Activated CD4-positive, alpha-beta T cell treated with anti-CD3 and anti-CD28 coated beads, Interleukin-2, amount 10 ng/mL, durations not matched to agents 24 days and 14 days (primary cell): ENCODE measurements around the gene LYZL6. TPM values are rescaled to one million over a fixed set of nuclear protein-coding genes. Genes with fewer than 3 reads are reported as not detected.

ENCODE experiments used
- DNase-seq: peaks from one replicate; pipeline ENCODE4 v3.0.0; 2022
- H3K27ac Mint-ChIP-seq: one replicate; pipeline ENCODE4 v1.8.0; 2022; ENCODE audit warnings: mild to moderate bottlenecking, mixed read lengths
- H3K27me3 Mint-ChIP-seq: one replicate; pipeline ENCODE4 v1.8.0; 2022; ENCODE audit warnings: mixed read lengths
- H3K36me3 Mint-ChIP-seq: one replicate; pipeline ENCODE4 v1.8.0; 2022; ENCODE audit warnings: low read depth, mild to moderate bottlenecking, mixed read lengths
- H3K4me1 Mint-ChIP-seq: one replicate; pipeline ENCODE4 v1.8.0; 2021; ENCODE audit warnings: mixed read lengths
- H3K4me3 Mint-ChIP-seq: one replicate; pipeline ENCODE4 v1.8.0; 2022; ENCODE audit warnings: mild to moderate bottlenecking, moderate library complexity, mixed read lengths
- H3K9me3 Mint-ChIP-seq: one replicate; pipeline ENCODE4 v1.8.0; 2021; ENCODE audit warnings: mixed read lengths
- intact Hi-C: fragments of 100-400 bp; cut with micrococcal nuclease; formaldehyde crosslinking; loops from one replicate; pipeline ENCODE4 v1.15.1; 2023
- total RNA-seq: library from RNA; stranded (reverse); gene quantifications from 2 replicates; pipeline ENCODE4 v1.2.3, GENCODE V29; 2022

Gene LYZL6
- total RNA-seq: not detected in 2 replicates

DNA sequence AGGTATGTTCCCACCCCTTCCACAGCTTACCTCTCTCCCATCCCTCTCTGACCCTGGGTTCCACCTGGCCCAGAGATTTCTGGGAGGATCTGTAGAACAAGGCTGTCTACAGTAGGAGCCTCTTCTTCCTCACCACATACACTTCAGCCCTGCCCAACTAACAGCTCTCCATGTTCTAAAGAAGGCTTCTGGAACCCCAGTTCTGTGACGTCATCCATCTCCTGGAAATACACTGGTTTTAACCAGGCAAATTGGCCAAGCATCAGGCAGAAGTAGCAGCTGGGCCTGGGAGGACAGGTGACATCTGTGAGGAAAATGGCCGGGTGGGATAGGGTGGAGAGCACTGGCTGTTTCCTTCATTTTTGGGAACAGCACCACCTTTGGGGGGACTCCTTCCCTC lies at the start of gene LYZL6:
TSS of gene LYZL6 (minus strand) at position 177 of the 400 bp plus-strand sequence. CDS start 4,357 bp downstream, outside the sequence.
- no peak for DNase-seq
- no peak within 1 kb of the TSS for H3K27ac Mint-ChIP-seq
- no peaks in the 10 kb centered on the region for H3K36me3 Mint-ChIP-seq
- intact Hi-C loops: no loop called here
- H3K4me3 Mint-ChIP-seq: no peak within 1 kb of the TSS
- peaks cover 8% of the 10 kb centered on the region for H3K27me3 Mint-ChIP-seq
- no peaks in the 10 kb centered on the region for H3K9me3 Mint-ChIP-seq
- H3K4me1 Mint-ChIP-seq: no peaks in the 10 kb centered on the region

GRCh38 chr17:35991075-35991474 lies 47.6 kb upstream of the LYZL6 start:
- no peak overlapping the region for H3K27ac Mint-ChIP-seq
- peaks cover 27% of the 10 kb centered on the region for H3K27me3 Mint-ChIP-seq
- no peak for DNase-seq
- intact Hi-C loops: no loop called here
- no peaks in the 10 kb centered on the region for H3K9me3 Mint-ChIP-seq
- no peaks in the 10 kb centered on the region for H3K4me1 Mint-ChIP-seq
- no peak overlapping the region for H3K4me3 Mint-ChIP-seq
- no peaks in the 10 kb centered on the region for H3K36me3 Mint-ChIP-seq

DNA sequence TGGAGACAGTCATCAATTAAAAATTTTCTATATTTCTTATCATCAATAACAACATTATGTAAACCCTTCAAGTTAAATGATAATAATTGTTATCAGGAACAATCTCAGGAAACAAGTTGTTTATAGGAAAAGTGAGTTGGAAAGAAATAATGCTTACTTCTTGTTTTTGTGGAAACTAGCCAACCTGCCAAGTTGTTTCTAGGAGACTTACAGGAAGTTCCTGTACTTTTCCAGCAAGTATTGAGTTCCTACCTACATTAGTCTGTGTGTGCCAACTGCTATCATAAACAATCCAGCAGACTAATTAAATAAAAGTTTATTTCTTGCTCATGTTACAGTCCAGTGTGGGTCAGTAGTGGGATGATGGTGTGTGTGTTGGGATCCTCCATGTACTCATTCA lies 44.7 kb upstream of the LYZL6 start:
- Mint-ChIP-seq H3K4me3 (no peak overlapping the region), H3K36me3 (no peaks in the 10 kb centered on the region), H3K9me3 (no peaks in the 10 kb centered on the region), H3K27me3 (peaks cover 14% of the 10 kb centered on the region), H3K27ac (no peak overlapping the region), H3K4me1 (no peaks in the 10 kb centered on the region)
- intact Hi-C loops: no loop called here
- DNase-seq: no peak

- no peak for DNase-seq
- Mint-ChIP-seq H3K36me3 (no peaks in the 10 kb centered on the region), H3K4me3 (no peak within 1 kb of the TSS), H3K9me3 (no peaks in the 10 kb centered on the region), H3K4me1 (no peaks in the 10 kb centered on the region), H3K27me3 (peaks cover 10% of the 10 kb centered on the region), H3K27ac (no peak within 1 kb of the TSS)
- intact Hi-C loops: no loop called here
Observed at GRCh38 chr17:35986643-35987042, 43.1 kb upstream of the LYZL6 start, which contains the start of gene CCL14. Gene CCL14, minus strand, starts transcription at chr17:35986729. Its CDS starts 80 bp downstream, at chr17:35986649.

GRCh38 chr17:35984140-35984539 lies 40.6 kb upstream of the LYZL6 start:
- no peaks in the 10 kb centered on the region for H3K36me3 Mint-ChIP-seq
- H3K9me3 Mint-ChIP-seq: no peaks in the 10 kb centered on the region
- H3K27me3 Mint-ChIP-seq: peaks cover 10% of the 10 kb centered on the region
- no peak for DNase-seq
- intact Hi-C loops: no loop called here
- H3K4me1 Mint-ChIP-seq: no peaks in the 10 kb centered on the region
- no peak overlapping the region for H3K27ac Mint-ChIP-seq
- H3K4me3 Mint-ChIP-seq: no peak overlapping the region

DNA sequence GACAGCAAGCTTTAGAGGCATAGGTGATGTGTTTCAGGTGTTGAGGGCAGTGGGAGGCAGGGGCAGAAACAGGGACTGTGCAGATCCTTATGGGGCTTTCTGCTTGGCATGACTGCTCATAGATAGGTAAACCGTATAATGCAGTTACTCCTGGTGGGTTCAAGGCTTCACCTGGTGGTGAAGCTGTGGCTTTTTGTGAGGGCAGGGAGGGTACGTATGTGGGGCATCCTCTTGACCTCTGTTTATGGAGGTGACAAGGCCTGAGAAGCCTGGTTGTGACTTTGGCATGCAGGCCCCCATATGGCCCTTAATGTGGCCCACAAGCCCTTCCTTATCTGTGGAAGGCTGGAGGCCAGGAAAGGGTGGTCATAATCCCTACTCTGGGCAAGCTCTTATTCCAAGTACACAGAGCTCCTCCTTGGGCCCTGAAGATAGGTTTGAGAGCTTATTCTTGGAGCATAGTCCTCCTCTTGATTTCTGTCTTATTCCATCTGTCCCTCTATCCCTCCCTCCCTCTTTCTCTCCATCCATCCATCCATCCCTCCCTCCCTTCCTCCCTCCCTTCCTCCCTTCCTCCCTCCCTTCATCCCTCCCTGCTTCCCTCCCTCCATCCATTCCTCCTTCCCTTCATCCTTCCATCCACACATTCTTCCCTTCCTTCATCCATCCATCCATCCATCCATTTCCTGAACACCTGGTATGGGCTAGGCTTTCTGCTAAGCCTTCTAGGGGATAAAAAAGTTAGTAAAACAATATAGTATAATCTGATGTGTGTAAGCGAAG lies 39.1 kb upstream of the LYZL6 start:
- DNase-seq: no peak
- Mint-ChIP-seq H3K27me3 (peaks cover 8% of the 10 kb centered on the region), H3K4me1 (no peaks in the 10 kb centered on the region), H3K4me3 (no peak overlapping the region), H3K9me3 (no peaks in the 10 kb centered on the region), H3K36me3 (no peaks in the 10 kb centered on the region), H3K27ac (no peak overlapping the region)
- intact Hi-C loops: no loop called here

- Mint-ChIP-seq H3K27me3 (peaks cover 8% of the 10 kb centered on the region), H3K4me1 (no peaks in the 10 kb centered on the region), H3K27ac (no peak overlapping the region), H3K9me3 (no peaks in the 10 kb centered on the region), H3K36me3 (no peaks in the 10 kb centered on the region), H3K4me3 (no peak overlapping the region)
- intact Hi-C loops: no loop called here
- DNase-seq: no peak
Observed at GRCh38 chr17:35981908-35982330, 38.4 kb upstream of the LYZL6 start.

DNA sequence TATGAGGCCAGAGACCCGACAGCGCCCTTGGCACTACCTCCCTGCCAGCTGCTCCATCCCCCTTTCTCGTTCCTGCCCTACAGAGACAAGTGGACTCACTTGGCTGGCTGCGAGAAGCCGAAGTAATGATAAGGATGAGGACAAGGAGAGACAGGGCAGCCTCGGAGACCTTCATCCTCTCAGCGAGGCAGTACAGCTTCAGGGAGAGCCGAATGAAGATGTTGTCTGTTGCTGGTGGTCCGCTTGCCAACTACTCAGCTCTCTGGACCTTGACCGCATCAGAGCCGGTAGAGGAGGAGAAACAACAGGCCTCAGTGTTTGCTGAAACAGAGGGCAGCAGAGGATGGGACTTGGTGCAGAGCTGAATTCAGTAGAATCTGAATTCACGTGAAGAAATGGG lies 37.7 kb upstream of the LYZL6 start, which contains the start of gene CCL16:
TSS of gene CCL16 (minus strand) at position 252 of the 400 bp plus-strand sequence. CDS start at position 175, 77 bp downstream.
- no peak for DNase-seq
- Mint-ChIP-seq H3K27ac (no peak within 1 kb of the TSS), H3K9me3 (no peaks in the 10 kb centered on the region), H3K27me3 (peaks cover 10% of the 10 kb centered on the region), H3K4me3 (no peak within 1 kb of the TSS), H3K36me3 (no peaks in the 10 kb centered on the region), H3K4me1 (no peaks in the 10 kb centered on the region)
- intact Hi-C loops: no loop called here

GRCh38 chr17:35978346-35978745 lies 34.8 kb upstream of the LYZL6 start:
- peaks cover 10% of the 10 kb centered on the region for H3K27me3 Mint-ChIP-seq
- no peaks in the 10 kb centered on the region for H3K9me3 Mint-ChIP-seq
- no peak overlapping the region for H3K4me3 Mint-ChIP-seq
- intact Hi-C loops: loop anchor here (5.0 kb wide), 1 partner anchor 504 kb away; no protein-coding TSS in a partner anchor
- H3K4me1 Mint-ChIP-seq: no peaks in the 10 kb centered on the region
- DNase-seq: no peak
- H3K27ac Mint-ChIP-seq: no peak overlapping the region
- no peaks in the 10 kb centered on the region for H3K36me3 Mint-ChIP-seq

DNA sequence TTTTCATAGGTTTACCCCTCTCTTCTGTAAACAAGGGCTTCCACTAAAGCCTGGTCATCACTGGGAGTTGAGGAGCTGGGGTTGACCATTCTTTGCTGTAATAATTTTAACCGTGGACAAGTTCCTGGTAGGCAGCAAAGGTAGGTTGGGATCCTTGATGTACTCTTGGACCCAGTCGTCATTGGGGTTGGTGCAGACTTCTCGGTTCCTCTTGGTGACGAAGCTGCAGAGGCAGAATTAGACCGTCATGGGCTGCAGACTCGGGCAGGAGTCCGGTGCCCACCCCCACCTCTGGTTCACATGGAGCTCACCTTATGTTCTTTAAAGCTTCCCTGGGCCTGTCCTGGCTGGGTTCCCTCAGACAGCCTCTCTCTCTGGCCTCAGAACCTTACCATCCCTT lies 34.0 kb upstream of the LYZL6 start:
- intact Hi-C loops: loop anchor here (5.0 kb wide), 1 partner anchor 505 kb away; no protein-coding TSS in a partner anchor
- H3K27ac Mint-ChIP-seq: no peak overlapping the region
- H3K4me1 Mint-ChIP-seq: no peaks in the 10 kb centered on the region
- peaks cover 10% of the 10 kb centered on the region for H3K27me3 Mint-ChIP-seq
- H3K9me3 Mint-ChIP-seq: no peaks in the 10 kb centered on the region
- H3K4me3 Mint-ChIP-seq: no peak overlapping the region
- no peak for DNase-seq
- no peaks in the 10 kb centered on the region for H3K36me3 Mint-ChIP-seq

- Mint-ChIP-seq H3K4me1 (peaks cover 5% of the 10 kb centered on the region), H3K36me3 (no peaks in the 10 kb centered on the region), H3K9me3 (no peaks in the 10 kb centered on the region), H3K27ac (no peak overlapping the region), H3K4me3 (no peak overlapping the region), H3K27me3 (peaks cover 8% of the 10 kb centered on the region)
- intact Hi-C loops: no loop called here
- DNase-seq: no peak
Observed at GRCh38 chr17:35973333-35974260, 30.1 kb upstream of the LYZL6 start.

DNA sequence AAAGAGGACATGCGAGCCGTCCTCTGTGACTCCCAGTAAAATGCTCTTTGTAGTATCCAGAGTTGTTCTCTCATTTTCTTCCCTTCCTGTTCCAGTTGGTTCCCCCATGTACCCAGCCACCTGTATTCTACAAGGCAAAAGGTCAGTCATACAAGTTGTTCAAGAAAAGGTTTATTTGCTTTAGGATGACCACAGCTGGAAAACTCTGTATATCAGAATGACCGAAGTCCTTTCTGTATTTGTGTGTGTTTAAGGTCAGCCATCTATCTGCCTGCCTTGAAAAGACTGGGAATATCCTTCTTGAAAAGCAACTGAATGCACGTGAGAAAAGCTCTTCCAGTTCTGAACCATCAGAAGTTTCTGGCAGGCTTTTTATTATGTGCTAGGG lies 29.4 kb upstream of the LYZL6 start:
- H3K4me3 Mint-ChIP-seq: no peak overlapping the region
- intact Hi-C loops: no loop called here
- H3K9me3 Mint-ChIP-seq: no peaks in the 10 kb centered on the region
- H3K4me1 Mint-ChIP-seq: peaks cover 5% of the 10 kb centered on the region
- H3K27ac Mint-ChIP-seq: no peak overlapping the region
- no peaks in the 10 kb centered on the region for H3K36me3 Mint-ChIP-seq
- H3K27me3 Mint-ChIP-seq: peaks cover 8% of the 10 kb centered on the region
- DNase-seq: no peak

GRCh38 chr17:35972535-35972934 lies 29.0 kb upstream of the LYZL6 start:
- peaks cover 5% of the 10 kb centered on the region for H3K4me1 Mint-ChIP-seq
- H3K4me3 Mint-ChIP-seq: no peak overlapping the region
- H3K9me3 Mint-ChIP-seq: no peaks in the 10 kb centered on the region
- no peak overlapping the region for H3K27ac Mint-ChIP-seq
- H3K36me3 Mint-ChIP-seq: no peaks in the 10 kb centered on the region
- no peak for DNase-seq
- intact Hi-C loops: no loop called here
- peaks cover 8% of the 10 kb centered on the region for H3K27me3 Mint-ChIP-seq

GRCh38 chr17:35972066-35972465 lies 28.6 kb upstream of the LYZL6 start:
- Mint-ChIP-seq H3K4me3 (no peak overlapping the region), H3K9me3 (no peaks in the 10 kb centered on the region), H3K36me3 (no peaks in the 10 kb centered on the region), H3K27ac (no peak overlapping the region), H3K27me3 (peaks cover 8% of the 10 kb centered on the region), H3K4me1 (peaks cover 5% of the 10 kb centered on the region)
- intact Hi-C loops: no loop called here
- no peak for DNase-seq
